Skin of body (tissue), 2 donors: Measurements from ENCODE around the gene GPR142. TPM values are rescaled to one million over a fixed set of nuclear protein-coding genes. Genes with fewer than 3 reads are reported as not detected.

Experiments used
- DNase-seq: peaks from one replicate; lab custom pipeline; 2025; lab: John Stamatoyannopoulos, UW
- total RNA-seq: library from RNA; depleted of rRNA; stranded (reverse); fragments of >200 nt; gene quantifications from one replicate; pipeline ENCODE4 v1.2.3, GENCODE V29; 2014

GPR142 gene
- total RNA-seq, 1 donor from 2014 or later = not detected

DNA sequence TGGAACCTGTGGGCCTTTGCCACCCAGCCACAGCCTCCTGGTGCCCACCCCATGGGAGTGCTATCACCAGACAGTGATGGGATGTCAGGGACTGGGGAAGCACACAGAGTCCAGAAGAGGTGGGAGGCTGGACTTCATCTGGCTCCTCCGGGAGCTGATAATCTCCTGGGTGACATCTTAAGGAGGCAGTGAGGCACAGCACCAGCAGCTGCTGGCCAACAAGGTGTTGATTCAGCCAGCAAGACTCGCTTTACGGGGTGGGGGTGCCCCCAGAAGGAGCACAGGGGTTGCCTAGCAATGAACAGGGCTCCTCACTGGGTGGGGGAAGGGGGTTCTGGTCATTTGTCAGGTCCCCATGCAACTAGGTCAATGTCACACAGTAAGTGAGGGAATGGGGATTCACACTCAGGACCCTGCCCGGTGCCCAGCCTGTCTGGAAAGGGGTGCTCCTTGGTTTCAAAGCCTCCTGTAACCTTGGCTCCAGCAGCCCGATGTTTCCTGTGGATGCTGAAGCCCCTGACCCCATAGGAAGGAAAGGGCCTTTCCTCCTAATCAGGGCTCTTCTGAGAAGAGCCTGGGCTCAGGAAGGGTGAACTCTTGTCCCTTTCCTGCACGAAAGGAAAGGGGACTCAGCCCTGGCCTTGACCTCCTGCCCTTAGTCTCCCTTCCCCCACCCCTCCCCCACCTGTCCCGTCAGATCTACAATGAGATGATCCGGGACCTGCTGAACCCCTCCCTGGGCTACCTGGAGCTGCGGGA is 23.6 kb upstream of the GPR142 start:
- no peak for DNase-seq

DNA sequence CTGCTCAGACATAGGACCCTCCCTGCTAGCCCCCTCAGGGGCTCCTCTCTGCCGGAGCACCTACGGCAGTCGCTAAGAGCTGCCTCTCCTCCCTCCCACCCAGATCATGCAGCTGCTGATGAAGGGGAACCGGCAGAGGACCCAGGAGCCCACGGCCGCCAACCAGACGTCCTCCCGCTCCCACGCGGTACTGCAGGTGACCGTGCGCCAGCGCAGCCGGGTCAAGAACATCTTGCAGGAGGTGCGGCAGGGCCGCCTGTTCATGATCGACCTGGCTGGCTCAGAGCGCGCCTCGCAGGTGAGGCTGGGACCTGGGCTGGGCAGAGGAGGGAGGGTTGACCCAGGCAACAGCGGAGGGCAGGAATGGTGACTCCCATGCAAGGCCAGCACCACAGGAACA is 22.6 kb upstream of the GPR142 start:
- no peak for DNase-seq

DNA sequence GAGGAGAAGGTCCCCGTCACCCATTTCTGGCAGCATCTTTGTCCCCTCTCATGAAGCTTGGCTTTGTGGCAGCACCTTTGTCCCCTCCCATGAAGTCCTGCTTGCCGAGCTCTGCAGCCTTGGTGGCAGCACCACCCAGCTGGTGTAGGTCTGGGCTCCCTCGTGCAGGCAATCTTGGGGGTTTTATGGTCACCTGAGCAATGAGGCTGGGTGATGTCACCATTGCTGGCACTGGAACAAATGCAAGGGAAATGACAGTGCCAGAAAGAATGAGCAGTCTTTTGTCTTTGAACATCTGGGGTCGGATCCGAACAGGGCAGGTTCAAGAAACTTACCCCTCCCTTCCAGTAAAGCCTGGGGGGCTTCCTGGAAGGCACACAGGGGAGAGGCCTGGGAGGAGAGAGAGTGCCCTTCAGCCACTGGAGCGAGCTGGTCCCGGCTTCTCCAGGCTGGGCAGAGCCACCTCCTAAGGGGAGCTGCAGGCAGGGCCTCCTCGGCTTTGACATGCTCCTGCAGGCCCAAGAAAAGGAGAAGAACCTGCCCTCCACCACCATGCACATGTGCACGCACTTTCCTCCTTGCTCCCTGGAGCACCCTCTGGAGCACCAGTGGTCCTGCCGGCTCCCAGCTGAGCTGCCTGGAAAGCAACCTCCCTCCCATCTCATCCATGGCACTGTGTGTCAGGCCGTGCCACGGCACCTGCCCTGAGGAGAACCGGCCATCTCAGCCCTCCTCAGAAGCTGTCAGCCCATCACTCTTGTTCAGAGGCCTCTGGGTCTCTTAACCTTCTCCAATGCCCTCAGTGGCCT is 21.7 kb upstream of the GPR142 start:
- no peak for DNase-seq

DNA sequence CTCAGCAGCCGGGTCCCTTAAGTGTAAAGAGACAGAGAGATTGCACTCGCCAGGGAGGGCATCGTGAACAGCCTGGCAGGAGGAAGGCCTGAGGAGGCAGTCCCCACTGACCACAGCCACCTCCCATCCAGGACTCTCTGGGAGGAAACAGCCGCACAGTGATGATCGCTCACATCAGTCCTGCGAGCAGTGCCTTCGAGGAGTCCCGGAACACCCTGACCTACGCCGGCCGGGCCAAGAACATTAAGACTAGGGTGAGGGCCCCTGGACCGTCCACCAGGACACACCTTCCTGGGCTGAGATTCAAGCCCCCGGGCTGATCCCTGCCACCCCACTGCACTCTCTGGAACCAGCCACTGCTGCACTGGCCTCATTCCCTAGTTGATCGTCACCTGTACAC is 19.7 kb upstream of the GPR142 start:
- DNase-seq = no peak

DNA sequence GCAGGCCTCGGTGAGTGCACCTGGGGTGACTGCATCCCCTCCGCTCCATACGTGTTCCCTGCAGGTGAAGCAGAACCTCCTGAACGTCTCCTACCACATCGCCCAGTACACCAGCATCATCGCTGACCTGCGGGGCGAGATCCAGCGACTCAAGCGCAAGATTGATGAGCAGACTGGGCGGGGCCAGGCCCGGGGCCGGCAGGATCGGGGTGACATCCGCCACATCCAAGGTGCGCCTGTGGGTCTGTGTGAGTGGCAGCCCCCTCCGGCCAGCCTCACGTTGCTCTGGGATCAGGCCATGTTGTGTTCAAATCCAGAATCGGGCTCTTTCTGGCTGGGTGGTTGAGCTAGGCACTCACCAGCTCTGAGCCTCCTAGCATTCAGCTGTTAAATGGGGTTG is 18.2 kb upstream of the GPR142 start:
- DNase-seq = no peak

DNA sequence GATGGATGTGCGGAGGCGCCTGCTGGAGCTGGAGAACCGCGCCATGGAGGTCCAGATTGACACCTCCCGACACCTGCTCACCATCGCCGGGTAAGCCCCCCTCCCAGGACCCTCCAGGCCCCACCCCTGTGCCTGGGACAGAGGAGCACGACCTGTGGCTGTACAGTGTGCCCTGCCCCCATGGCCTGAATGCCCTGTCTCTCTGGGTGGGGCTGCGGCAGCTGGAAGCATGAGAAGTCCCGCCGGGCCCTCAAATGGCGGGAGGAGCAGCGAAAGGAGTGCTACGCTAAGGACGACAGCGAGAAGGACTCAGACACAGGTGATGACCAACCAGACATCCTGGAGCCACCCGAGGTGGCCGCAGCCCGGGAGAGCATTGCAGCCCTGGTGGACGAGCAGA is 16.8 kb upstream of the GPR142 start:
- no peak for DNase-seq

DNA sequence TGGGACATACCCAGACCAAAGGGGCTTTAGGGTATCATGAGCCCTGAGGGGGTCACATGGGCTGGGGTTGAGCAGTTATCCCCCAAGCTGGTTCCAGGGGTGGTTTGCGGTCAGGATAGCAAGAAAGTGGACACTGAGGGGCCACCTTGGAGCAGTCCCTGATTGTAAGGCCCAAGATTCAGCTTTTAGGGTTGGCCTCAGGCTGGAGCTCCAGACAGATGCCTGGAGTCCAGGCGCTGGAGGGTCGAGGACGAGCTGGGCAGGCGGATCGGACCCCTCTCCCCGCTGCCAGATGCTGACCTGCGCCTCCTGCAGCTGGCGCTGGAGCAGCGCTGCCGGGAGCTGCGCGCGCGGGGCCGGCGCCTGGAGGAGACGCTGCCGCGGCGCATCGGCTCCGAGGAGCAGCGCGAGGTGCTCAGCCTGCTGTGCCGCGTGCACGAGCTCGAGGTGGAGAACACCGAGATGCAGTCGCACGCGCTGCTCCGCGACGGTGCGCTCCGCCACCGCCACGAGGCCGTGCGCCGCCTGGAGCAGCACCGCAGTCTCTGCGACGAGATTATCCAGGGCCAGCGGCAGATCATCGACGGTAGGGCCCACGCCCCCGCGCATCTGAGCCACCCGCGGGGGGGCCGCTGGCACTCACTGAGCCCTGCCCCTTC is 15.6 kb upstream of the GPR142 start:
- DNase-seq = no peak

DNA sequence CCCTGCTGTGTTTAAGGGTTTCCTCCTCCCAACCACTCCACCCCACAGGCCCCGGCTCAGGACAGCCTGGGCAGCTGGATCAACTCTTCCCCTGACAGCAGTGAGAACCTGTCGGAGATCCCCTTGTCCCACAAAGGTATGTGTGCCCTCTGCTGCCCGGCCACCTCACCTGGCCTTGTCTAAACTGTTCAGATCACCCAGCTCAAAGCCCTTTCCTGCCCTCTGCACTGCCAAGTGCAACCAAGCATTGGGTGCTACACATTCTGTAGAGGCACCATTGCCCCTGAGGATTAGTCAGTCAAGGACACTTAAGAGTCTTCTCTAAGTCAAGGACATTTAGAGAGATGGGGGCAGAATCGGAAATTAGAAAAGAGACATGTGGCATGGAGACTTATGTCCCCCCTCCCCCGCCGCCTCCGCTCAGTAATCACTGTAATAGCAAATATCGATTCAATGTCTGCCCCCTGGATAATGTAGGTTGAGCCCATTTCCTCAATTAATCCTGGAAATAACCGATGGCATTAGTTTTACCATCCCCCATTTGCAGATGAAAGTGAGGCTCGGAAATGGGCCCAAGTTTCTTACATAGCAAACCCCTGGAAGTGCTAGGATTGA is 13.8 kb upstream of the GPR142 start:
- DNase-seq = no peak

DNA sequence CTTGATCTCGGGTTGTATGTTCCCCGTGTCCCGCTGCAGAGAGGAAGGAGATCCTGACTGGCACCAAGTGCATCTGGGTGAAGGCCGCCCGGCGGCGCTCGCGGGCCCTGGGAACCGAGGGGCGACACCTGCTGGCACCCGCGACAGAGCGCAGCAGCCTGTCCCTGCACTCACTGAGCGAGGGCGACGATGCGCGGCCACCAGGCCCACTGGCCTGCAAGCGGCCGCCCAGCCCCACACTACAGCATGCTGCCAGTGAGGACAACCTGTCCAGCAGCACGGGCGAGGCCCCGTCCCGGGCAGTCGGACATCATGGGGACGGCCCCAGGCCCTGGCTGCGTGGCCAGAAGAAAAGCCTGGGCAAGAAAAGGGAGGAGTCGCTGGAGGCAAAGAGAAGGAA is 13.2 kb upstream of the GPR142 start:
- no peak for DNase-seq

DNA sequence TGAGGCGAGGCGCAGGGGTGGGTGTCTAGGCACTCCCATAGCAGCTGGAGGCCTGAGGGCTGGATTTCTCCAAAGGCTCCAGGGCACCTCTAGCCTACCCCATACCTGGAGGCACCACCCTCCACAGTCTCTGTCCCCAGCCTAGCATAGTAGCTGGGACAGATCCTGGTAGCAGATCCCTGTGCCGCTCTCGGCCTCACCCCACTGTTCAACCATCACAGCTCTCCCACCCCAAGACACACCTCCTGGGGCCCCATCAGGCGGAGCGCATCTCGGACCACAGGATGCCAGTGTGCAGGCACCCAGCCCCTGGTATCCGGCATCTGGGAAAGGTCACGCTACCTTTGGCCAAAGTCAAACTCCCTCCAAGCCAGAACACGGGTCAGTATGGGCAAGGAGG is 12.7 kb upstream of the GPR142 start:
- DNase-seq = no peak

DNA sequence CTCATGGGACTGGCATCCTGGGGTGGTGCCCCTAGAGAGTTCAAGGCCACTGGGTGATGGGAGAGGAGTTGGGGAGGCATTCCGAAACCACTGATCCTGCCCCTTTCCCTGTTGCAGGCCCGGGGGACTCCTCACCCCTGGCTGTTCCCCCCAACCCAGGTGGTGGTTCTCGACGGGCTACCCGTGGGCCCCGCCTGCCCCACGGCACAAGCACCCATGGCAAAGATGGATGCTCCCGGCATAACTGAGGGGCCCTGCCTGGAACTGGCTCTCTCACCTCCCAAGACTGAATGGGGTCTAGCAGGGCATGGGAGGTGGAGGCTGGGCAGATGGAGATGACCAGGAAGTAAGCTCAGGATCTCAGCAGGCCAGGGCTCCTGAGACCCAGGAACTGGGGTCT is 12.2 kb upstream of the GPR142 start:
- DNase-seq = no peak

DNA sequence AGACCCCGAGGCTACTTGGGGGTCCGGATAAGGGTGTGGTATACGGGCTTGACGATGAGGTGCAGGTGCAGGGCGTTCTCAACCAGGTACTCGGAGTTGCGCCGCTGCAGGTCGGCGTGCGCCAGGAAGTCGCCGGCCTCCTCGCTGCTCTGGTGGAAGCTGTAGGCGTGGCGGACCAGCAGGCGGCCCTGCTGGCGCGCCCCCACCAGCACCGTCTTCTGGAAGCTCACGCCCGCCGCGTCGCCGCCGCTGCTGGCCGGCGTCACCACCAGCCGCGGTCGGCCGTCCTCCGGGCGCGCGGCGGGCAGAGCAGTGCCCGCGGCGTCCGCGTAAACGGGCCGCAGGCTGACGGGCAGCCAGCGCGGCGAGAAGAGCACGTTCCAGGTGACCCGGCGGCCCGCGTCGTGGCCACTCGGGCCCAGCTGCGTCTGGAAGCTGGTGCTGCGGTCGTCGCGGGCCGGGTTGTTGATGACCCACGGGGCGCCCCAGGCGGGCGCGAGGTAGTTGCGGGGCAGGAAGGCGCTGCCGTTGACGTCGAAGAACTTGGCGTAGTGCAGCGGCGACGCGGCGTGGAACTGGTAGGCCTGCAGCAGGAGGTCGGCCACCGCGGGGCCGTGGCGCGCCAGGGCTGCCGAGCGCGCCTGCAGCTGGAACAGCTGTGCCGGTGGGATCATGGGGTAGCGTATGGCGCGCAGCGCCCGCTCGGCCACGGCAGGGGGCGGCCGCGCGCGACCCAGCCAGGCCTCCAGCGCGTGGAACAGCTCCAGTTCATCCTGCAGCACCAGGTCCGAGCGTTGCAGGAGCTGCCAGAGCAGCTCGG is 10.4 kb upstream of the GPR142 start:
- no peak for DNase-seq

DNA sequence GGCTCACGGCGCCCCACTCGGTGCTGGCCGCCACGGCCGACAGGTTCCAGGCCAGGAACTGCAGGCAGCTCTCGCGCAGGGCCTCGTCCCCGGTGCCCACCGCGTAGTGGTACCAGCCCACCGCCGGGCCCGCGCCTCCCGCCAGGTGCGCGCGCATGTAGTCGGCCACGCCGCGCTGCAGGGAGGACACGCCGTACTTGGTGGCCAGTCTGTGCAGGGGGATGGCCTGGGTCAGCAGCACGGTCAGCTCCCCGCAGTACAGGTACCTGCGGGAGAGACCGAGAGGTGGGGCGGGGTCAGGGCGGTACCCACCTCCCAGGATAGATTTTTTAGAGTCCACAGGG is 9.9 kb upstream of the GPR142 start:
- no peak for DNase-seq

DNA sequence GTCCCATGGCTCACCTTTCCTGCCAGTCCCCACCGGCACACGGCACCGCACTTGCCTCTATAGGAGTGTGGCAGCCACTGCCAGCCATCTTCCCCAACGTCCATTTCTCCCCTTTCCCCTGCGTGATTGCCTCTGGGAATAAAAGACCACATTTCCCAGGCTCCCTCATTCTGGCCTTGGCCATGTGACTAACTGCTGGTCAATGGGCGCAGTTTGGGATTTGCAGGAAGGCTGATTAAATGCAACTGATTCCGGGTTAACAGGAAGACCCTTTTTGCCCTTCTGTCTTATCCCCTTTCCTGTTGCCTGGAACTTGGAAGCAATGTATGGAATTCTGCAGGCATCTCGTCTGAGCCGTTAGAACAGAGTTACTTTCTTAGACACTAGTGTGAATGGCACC is 8.6 kb upstream of the GPR142 start:
- no peak for DNase-seq

DNA sequence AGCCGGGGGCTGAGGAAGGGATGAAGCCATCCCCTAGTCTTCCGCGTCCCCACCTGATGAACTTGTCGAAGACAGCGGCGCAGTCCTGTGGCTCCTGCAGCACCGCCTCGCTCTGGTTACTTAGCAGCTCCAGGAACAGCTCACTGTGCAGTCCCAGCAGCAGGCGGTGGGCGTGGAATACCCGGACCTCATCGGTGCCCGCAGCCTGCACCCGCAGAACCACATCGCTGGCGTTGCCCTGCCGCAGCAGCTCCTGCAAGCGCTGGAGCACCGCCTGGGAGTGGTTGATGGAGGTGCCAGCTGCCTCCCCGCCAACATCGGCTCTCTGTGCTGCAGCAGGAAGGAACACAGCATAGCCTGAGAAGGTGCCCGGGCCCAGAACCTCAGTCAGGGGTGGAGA is 7.4 kb upstream of the GPR142 start:
- DNase-seq = no peak

DNA sequence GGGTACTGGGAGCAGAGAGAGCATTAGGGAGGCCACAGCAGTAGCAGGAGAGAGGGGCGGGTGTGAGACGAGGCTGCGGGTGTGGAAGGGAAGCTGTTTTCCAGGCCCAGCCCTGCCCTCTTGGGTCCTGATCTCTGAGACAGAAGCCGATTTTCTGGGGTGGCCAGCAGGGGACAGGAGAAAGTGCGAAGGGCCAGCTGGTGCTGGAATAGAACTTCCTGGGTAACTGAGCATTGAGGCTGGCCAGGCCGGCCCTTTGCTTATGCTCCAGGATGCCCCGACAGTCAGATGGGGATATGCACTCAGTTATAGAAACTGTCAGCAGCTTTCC is 6.4 kb upstream of the GPR142 start:
- no peak for DNase-seq

DNA sequence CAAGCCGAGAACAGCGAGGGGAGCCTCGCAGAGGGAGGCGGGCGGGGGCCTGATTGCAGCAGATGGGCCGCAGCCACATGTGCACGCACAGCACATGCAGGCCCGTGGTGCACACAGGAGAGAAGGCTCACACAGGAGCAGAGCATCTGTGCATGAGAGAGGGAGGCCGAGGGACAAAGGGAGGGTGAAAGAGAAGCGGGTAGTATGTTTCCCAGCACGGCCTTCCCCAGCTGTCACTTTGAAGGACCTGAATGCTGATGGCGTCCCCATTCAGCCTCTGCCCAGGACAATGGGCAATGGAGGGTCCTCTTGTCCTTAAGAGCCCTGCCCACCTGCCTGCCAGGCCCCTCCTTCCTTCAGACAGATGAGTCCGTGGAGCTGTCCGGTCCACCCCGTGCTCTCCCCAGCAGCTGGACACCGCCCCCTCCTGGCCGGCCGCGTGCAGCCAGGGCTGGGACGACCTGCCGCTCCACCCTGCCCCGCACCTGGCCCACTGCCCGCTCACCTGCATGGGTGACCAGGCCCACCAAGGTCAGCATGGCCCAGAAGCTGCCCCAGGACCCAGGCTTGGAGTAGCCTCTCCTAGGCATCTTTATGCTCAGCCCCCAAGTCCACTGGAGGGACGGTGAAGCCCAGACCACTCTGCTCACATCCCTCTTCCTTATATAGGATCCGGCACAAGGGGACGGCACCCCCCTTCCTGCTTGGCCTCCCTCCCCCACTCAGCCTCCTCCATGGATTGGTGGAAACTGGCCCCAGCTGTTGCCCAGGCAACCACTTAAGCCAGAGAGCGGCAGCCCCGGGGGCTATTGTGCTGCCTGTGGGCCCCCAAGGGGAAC is 5.9 kb upstream of the GPR142 start, which contains the start of gene BTBD17:
TSS of gene BTBD17 (minus strand) at position 639 of the 839 bp plus-strand sequence. CDS start at position 590, 49 bp downstream.
- DNase-seq = no peak

DNA sequence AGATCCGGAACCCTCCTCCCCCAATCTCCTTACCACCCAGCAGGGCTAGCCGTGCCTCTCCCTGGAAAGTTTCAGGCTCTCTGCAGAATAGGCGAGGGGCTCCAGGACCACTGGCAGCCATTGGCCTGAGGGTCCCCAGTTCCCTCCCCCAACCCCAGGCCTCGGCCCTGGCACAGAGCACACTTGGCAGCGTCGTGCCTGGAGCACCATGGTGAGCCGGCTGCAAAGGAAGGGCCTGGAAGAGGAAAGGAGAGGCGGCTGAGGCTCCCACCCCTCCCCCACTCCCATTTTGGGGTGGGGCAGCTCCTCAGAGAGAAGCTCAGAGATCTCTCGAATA is 5.3 kb upstream of the GPR142 start:
- no peak for DNase-seq

DNA sequence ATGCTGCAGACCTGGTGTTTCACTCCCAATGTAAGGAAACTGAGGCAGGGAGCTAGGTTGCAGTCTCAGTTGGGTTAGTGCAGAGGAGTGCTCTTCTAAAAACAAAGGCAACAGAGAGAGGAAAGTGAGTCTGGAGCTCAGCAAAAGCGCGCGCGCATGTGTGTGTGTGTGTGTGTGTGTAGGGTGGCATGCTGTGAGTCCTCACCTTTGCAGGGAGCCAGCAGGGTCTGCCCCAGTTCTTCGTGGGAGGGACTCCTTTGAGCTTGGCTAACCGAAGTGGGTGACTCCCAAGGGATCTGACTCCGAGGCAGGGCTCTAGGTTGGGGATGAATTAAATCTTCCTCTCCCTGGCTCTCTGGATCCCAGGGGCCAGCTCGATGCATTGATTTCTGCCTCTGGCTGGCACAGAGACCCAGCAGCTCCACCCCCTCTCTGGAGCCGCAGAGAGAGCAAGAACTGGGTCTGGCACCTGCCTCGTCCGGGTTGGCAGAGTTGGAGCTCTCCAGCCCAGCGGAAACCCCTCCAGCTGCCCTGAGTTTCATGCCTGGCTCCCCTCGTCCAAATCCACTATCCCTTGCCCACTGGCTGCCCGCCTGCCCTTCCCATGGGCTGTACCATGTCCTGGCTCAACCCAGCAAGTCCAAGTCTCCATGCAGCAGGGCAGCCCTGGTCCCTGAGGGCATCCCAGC is 4.4 kb upstream of the GPR142 start:
- DNase-seq = no peak
